WTC11 (cell line): ENCODE results near the gene ZFPM1. TPM values are rescaled to one million over a fixed set of nuclear protein-coding genes. Genes with fewer than 3 reads are reported as not detected.

Experiments used
- ATAC-seq: fragments of 200-7000 bp; cut with Tn5 transposase; 2 replicates; pipeline ENCODE4 v1.10.0; 2021; ENCODE audit warnings: mild to moderate bottlenecking, moderate library complexity
- CTCF ChIA-PET: fragments of 300-600 bp; sonication (Branson Sonifier 250); formaldehyde crosslinking; loops from one replicate; lab custom pipeline; 2021; ENCODE audit warnings: antibody characterized with exemption; lab: Charles Lee
- POLR2A ChIA-PET: fragments of 350-600 bp; sonication (Branson Sonifier 250); formaldehyde crosslinking; loops from one replicate; lab custom pipeline; 2021; ENCODE audit warnings: antibody characterized with exemption; lab: Charles Lee
- DNase-seq: peaks from one replicate; pipeline ENCODE4 v3.0.0; 2021; ENCODE audit warnings: low spot score
- H3K27ac Mint-ChIP-seq: 2 replicates; pipeline ENCODE4 v1.8.0; 2021; ENCODE audit warnings: mixed read lengths
- H3K27me3 Mint-ChIP-seq: 2 replicates; pipeline ENCODE4 v1.8.0; 2021; ENCODE audit warnings: low read depth, mild to moderate bottlenecking, moderate library complexity, mixed read lengths
- H3K36me3 Mint-ChIP-seq: 2 replicates; pipeline ENCODE4 v1.8.0; 2021; ENCODE audit warnings: mixed read lengths
- H3K4me1 Mint-ChIP-seq: 2 replicates; pipeline ENCODE4 v1.8.0; 2022; ENCODE audit warnings: mixed read lengths
- H3K4me3 Mint-ChIP-seq: 2 replicates; pipeline ENCODE4 v1.8.0; 2021; ENCODE audit warnings: mild to moderate bottlenecking, moderate library complexity, mixed read lengths
- H3K9me3 Mint-ChIP-seq: 2 replicates; pipeline ENCODE4 v1.8.0; 2021; ENCODE audit warnings: mixed read lengths
- CDX4 ChIP-seq: fragments of 250-450 bp; sonication (Bioruptor Pico); IDR thresholded peaks from 2 replicates; pipeline ENCODE4 v1.9.0; 2021; ENCODE audit warnings: moderate library complexity, mild to moderate bottlenecking, inconsistent platforms, borderline replicate concordance
- E2F4 ChIP-seq: sonication (generic); formaldehyde crosslinking; IDR thresholded peaks from 2 replicates; pipeline ENCODE4 v1.8.1; 2022; ENCODE audit warnings: low read depth, mild to moderate bottlenecking, moderate library complexity, missing genetic modification reagents, borderline replicate concordance
- JAZF1 ChIP-seq: fragments of 250-450 bp; sonication (Bioruptor Pico); IDR thresholded peaks from 2 replicates; pipeline ENCODE4 v1.9.0; 2021; ENCODE audit warnings: moderate library complexity, mild to moderate bottlenecking, inconsistent platforms
- NFYB ChIP-seq: sonication (generic); formaldehyde crosslinking; conservative IDR thresholded peaks from 2 replicates; pipeline ENCODE4 v1.8.0; 2022; ENCODE audit warnings: low read depth, missing genetic modification reagents
- PRDM15 ChIP-seq: sonication (generic); formaldehyde crosslinking; IDR thresholded peaks from 2 replicates; pipeline ENCODE4 v1.8.0; 2022; ENCODE audit warnings: missing genetic modification reagents
- PREB ChIP-seq: sonication (generic); formaldehyde crosslinking; IDR thresholded peaks from 2 replicates; pipeline ENCODE4 v1.8.1; 2022; ENCODE audit warnings: mild to moderate bottlenecking, missing genetic modification reagents, moderate library complexity, borderline replicate concordance
- PRRX2 ChIP-seq: fragments of 250-450 bp; sonication (Bioruptor Pico); IDR thresholded peaks from 2 replicates; pipeline ENCODE4 v1.8.0; 2021; ENCODE audit warnings: mild to moderate bottlenecking
- TCF7 ChIP-seq: sonication (generic); formaldehyde crosslinking; IDR thresholded peaks from 2 replicates; pipeline ENCODE4 v1.8.0; 2022; ENCODE audit warnings: mild to moderate bottlenecking, low read depth, missing genetic modification reagents, moderate library complexity
- TP53 ChIP-seq: sonication (generic); formaldehyde crosslinking; IDR thresholded peaks from 2 replicates; pipeline ENCODE4 v1.8.1; 2023; ENCODE audit warnings: mild to moderate bottlenecking, missing genetic modification reagents
- ZNF121 ChIP-seq: sonication (generic); formaldehyde crosslinking; IDR thresholded peaks from 2 replicates; pipeline ENCODE4 v1.8.0; 2023; ENCODE audit warnings: missing genetic modification reagents
- ZNF423 ChIP-seq: fragments of 250-450 bp; sonication (Bioruptor Pico); IDR thresholded peaks from 2 replicates; pipeline ENCODE4 v2.1.2; 2022; ENCODE audit warnings: mild to moderate bottlenecking, moderate library complexity
- total RNA-seq: library from RNA; stranded (reverse); gene quantifications from 3 replicates; pipeline ENCODE4 v1.2.3, GENCODE V29; 2021
- TF ChIP-seq, protein P1 (sequence below): sonication (generic); formaldehyde crosslinking; IDR thresholded peaks from 2 replicates; pipeline ENCODE4 v1.8.1; 2023; ENCODE audit warnings: mild to moderate bottlenecking, missing genetic modification reagents, moderate library complexity
- TF ChIP-seq, protein P2 (sequence below): fragments of 250-450 bp; sonication (Bioruptor Pico); IDR thresholded peaks from 2 replicates; pipeline ENCODE4 v1.8.0; 2021; ENCODE audit warnings: mild to moderate bottlenecking
- TF ChIP-seq, protein P3 (sequence below): sonication (generic); formaldehyde crosslinking; IDR thresholded peaks from 2 replicates; pipeline ENCODE4 v1.8.1; 2022; ENCODE audit warnings: low read depth, missing genetic modification reagents, borderline replicate concordance
- TF ChIP-seq, protein P4 (sequence below): sonication (generic); formaldehyde crosslinking; conservative IDR thresholded peaks from 2 replicates; pipeline ENCODE4 v1.8.1; 2022; ENCODE audit warnings: mild to moderate bottlenecking, missing genetic modification reagents
- TF ChIP-seq, protein P5 (sequence below): fragments of 250-450 bp; sonication (Bioruptor Pico); IDR thresholded peaks from 2 replicates; pipeline ENCODE4 v2.1.2; 2022; ENCODE audit warnings: mild to moderate bottlenecking, moderate library complexity

The ZFPM1 gene
- total RNA-seq, 1 experiment from 2014 or later: 9.3 TPM

- no peak for TF ChIP-seq TP53 (CRISPR knock-in tag)
- no peak for TF ChIP-seq ZNF423 (CRISPR knock-in tag)
- TF ChIP-seq TCF7 (CRISPR knock-in tag): no peak
- TF ChIP-seq JAZF1: no peak
- TF ChIP-seq, protein P1, sequence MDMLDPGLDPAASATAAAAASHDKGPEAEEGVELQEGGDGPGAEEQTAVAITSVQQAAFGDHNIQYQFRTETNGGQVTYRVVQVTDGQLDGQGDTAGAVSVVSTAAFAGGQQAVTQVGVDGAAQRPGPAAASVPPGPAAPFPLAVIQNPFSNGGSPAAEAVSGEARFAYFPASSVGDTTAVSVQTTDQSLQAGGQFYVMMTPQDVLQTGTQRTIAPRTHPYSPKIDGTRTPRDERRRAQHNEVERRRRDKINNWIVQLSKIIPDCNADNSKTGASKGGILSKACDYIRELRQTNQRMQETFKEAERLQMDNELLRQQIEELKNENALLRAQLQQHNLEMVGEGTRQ (CRISPR knock-in tag): no peak
- TF ChIP-seq ZNF121: no peak
These were observed 22.3 kb upstream of the ZFPM1 start (continued) for GRCh38 chr16:88430524-88431446.

GRCh38 chr16:88431651-88432050 is 21.4 kb upstream of the ZFPM1 start:
- no peaks in the 10 kb centered on the region for H3K36me3 Mint-ChIP-seq
- ChIA-PET POLR2A (no interaction called here), CTCF (interaction anchor here (0.9 kb wide), 1 partner anchor 108 kb away, joined by 4 read pairs; no protein-coding TSS in a partner anchor)
- no peak overlapping the region; the same call in 1 of the 2 replicates for H3K4me3 Mint-ChIP-seq
- DNase-seq: no peak
- peaks cover 18% of the 10 kb centered on the region for H3K27me3 Mint-ChIP-seq
- no peak overlapping the region for H3K27ac Mint-ChIP-seq
- ATAC-seq: no peak
- TF ChIP-seq CDX4: no peak
- TF ChIP-seq, protein P2, sequence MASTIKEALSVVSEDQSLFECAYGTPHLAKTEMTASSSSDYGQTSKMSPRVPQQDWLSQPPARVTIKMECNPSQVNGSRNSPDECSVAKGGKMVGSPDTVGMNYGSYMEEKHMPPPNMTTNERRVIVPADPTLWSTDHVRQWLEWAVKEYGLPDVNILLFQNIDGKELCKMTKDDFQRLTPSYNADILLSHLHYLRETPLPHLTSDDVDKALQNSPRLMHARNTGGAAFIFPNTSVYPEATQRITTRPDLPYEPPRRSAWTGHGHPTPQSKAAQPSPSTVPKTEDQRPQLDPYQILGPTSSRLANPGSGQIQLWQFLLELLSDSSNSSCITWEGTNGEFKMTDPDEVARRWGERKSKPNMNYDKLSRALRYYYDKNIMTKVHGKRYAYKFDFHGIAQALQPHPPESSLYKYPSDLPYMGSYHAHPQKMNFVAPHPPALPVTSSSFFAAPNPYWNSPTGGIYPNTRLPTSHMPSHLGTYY (CRISPR knock-in tag): no peak
- H3K9me3 Mint-ChIP-seq: no peaks in the 10 kb centered on the region
- H3K4me1 Mint-ChIP-seq: no peaks in the 10 kb centered on the region

DNA sequence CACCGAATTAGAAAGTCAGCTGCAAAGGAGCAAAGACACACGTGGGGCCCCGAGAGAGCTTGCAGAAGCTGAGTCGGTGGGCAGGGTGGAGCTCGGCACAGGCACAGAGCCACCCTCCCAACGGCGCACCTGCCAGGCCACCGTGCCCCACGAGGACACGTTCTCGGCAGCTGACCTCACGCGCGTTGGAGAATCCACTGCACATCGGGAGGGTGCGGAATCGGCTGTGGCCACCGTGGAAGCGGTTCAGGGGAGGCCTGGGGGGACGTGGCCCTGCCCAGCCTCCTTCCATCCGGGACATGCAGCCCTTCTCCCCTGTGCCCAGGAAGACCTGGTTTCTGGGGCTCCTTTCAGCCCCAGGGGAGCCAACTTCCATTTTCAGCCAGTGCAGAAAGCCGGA is 20.9 kb upstream of the ZFPM1 start:
- POLR2A ChIA-PET: no interaction called here
- H3K9me3 Mint-ChIP-seq: no peaks in the 10 kb centered on the region
- ATAC-seq (no peak), DNase-seq (no peak)
- no peak overlapping the region for H3K4me3 Mint-ChIP-seq
- no peak overlapping the region for H3K27ac Mint-ChIP-seq
- CTCF ChIA-PET: interaction anchor here (0.9 kb wide), 1 partner anchor 108 kb away, joined by 4 read pairs; no protein-coding TSS in a partner anchor
- TF ChIP-seq, protein P1 (CRISPR knock-in tag): no peak
- TF ChIP-seq, protein P3, sequence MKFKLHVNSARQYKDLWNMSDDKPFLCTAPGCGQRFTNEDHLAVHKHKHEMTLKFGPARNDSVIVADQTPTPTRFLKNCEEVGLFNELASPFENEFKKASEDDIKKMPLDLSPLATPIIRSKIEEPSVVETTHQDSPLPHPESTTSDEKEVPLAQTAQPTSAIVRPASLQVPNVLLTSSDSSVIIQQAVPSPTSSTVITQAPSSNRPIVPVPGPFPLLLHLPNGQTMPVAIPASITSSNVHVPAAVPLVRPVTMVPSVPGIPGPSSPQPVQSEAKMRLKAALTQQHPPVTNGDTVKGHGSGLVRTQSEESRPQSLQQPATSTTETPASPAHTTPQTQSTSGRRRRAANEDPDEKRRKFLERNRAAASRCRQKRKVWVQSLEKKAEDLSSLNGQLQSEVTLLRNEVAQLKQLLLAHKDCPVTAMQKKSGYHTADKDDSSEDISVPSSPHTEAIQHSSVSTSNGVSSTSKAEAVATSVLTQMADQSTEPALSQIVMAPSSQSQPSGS: no peak
- TF ChIP-seq, protein P4, sequence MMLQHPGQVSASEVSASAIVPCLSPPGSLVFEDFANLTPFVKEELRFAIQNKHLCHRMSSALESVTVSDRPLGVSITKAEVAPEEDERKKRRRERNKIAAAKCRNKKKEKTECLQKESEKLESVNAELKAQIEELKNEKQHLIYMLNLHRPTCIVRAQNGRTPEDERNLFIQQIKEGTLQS: no peak
- TF ChIP-seq, protein P5, sequence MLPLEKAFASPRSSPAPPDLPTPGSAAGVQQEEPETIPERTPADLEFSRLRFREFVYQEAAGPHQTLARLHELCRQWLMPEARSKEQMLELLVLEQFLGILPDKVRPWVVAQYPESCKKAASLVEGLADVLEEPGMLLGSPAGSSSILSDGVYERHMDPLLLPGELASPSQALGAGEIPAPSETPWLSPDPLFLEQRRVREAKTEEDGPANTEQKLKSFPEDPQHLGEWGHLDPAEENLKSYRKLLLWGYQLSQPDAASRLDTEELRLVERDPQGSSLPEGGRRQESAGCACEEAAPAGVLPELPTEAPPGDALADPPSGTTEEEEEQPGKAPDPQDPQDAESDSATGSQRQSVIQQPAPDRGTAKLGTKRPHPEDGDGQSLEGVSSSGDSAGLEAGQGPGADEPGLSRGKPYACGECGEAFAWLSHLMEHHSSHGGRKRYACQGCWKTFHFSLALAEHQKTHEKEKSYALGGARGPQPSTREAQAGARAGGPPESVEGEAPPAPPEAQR (CRISPR knock-in tag): no peak
- no peak for TF ChIP-seq JAZF1
- no peak for TF ChIP-seq PRDM15 (CRISPR knock-in tag)
- TF ChIP-seq PRRX2 (CRISPR knock-in tag): no peak
- TF ChIP-seq PREB (CRISPR knock-in tag): no peak
- TF ChIP-seq E2F4 (CRISPR knock-in tag): no peak
- no peak for TF ChIP-seq NFYB
- H3K27me3 Mint-ChIP-seq: peaks cover 18% of the 10 kb centered on the region
- no peaks in the 10 kb centered on the region for H3K36me3 Mint-ChIP-seq
- H3K4me1 Mint-ChIP-seq: no peaks in the 10 kb centered on the region
